Calu3 (cell line): ENCODE data around the gene KRTAP9-1. TPM values are rescaled to one million over a fixed set of nuclear protein-coding genes. Genes with fewer than 3 reads are reported as not detected.
"Not testable (repeated sequence)": the region's sequence is repeated elsewhere in the genome, so short reads cannot be mapped to it uniquely, and the experiment has no call there.

ENCODE experiments used
- BruUV-seq: library from RNA; stranded (reverse); fragments of 400-500 nt; replicated peaks from 2 replicates; lab custom pipeline; 2021; lab: Mats Ljungman, UMichigan
- CTCF ChIA-PET: fragments of 300-600 bp; sonication (Branson Sonifier 250); formaldehyde crosslinking; loops from one replicate; lab custom pipeline; 2022; ENCODE audit warnings: antibody characterized with exemption; lab: Charles Lee
- DNase-seq: peaks from one replicate; pipeline ENCODE4 v3.0.0; 2022
- H3K27ac Mint-ChIP-seq: one replicate; pipeline ENCODE4 v1.8.0; 2022; ENCODE audit warnings: mixed read lengths; ENCODE audit not compliant: unreplicated experiment
- H3K27me3 Mint-ChIP-seq: one replicate; pipeline ENCODE4 v1.8.0; 2022; ENCODE audit warnings: mixed read lengths; ENCODE audit not compliant: unreplicated experiment
- H3K36me3 Mint-ChIP-seq: one replicate; pipeline ENCODE4 v1.8.0; 2022; ENCODE audit warnings: mild to moderate bottlenecking, moderate library complexity, mixed read lengths; ENCODE audit not compliant: insufficient read depth, unreplicated experiment
- H3K4me1 Mint-ChIP-seq: one replicate; pipeline ENCODE4 v1.8.0; 2022; ENCODE audit warnings: mild to moderate bottlenecking, low read depth, mixed read lengths; ENCODE audit not compliant: unreplicated experiment
- H3K4me3 Mint-ChIP-seq: one replicate; pipeline ENCODE4 v1.8.0; 2022; ENCODE audit warnings: mild to moderate bottlenecking, low read depth, moderate library complexity, mixed read lengths; ENCODE audit not compliant: unreplicated experiment
- H3K9me3 Mint-ChIP-seq: one replicate; pipeline ENCODE4 v1.8.0; 2022; ENCODE audit warnings: low read depth, mixed read lengths; ENCODE audit not compliant: unreplicated experiment
- CTCF ChIP-seq: fragments of 200-600 bp; IDR thresholded peaks from one replicate; pipeline ENCODE4 v1.8.0; 2022; ENCODE audit warnings: antibody characterized with exemption; ENCODE audit not compliant: unreplicated experiment
- intact Hi-C: fragments of 100-400 bp; cut with micrococcal nuclease; formaldehyde crosslinking; loops from one replicate; pipeline ENCODE4 v1.10.0; 2022; ENCODE audit not compliant: unreplicated experiment
- total RNA-seq: library from RNA; stranded (reverse); gene quantifications from 2 replicates; pipeline ENCODE4 v1.2.3, GENCODE V29; 2022

The KRTAP9-1 gene
- total RNA-seq, 1 experiment from 2014 or later = not detected

GRCh38 chr17:41150026-41150425, 39.7 kb upstream of the KRTAP9-1 start:
- intact Hi-C loops = no loop called here
- no peak for DNase-seq
- CTCF ChIA-PET = no interaction called here
- Mint-ChIP-seq H3K9me3 (no peaks in the 10 kb centered on the region), H3K36me3 (no peaks in the 10 kb centered on the region), H3K4me1 (peaks cover 6% of the 10 kb centered on the region), H3K27me3 (no peaks in the 10 kb centered on the region), H3K4me3 (no peak overlapping the region), H3K27ac (no peak overlapping the region)
- no peak for TF ChIP-seq CTCF
- BruUV-seq = no TSS peak

DNA sequence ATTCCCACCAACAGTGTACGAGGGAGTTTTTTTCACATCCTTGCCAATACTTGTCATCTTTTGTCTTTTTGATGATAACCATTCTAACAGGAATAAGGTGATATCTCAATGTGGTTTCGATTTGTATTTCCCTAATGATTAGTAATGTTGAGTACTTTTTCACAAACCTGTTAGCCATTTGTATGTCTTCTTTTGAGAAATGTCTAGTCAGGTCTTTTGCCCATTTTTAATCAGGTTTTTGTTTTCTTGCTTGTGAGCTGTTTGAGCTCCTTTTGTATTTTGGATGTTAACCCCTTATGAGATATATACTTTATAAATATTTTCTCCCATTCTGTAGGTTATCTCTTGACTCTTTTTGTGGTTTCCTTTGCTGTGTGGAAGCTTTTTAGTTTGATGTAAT, 38.2 kb upstream of the KRTAP9-1 start:
- CTCF ChIA-PET = no interaction called here
- H3K4me3 Mint-ChIP-seq = no peak overlapping the region
- H3K9me3 Mint-ChIP-seq = no peaks in the 10 kb centered on the region
- H3K27me3 Mint-ChIP-seq = no peaks in the 10 kb centered on the region
- TF ChIP-seq CTCF = no peak
- intact Hi-C loops = no loop called here
- DNase-seq = no peak
- BruUV-seq = no TSS peak
- no peak overlapping the region for H3K27ac Mint-ChIP-seq
- H3K36me3 Mint-ChIP-seq = no peaks in the 10 kb centered on the region
- H3K4me1 Mint-ChIP-seq = peaks cover 6% of the 10 kb centered on the region

DNA sequence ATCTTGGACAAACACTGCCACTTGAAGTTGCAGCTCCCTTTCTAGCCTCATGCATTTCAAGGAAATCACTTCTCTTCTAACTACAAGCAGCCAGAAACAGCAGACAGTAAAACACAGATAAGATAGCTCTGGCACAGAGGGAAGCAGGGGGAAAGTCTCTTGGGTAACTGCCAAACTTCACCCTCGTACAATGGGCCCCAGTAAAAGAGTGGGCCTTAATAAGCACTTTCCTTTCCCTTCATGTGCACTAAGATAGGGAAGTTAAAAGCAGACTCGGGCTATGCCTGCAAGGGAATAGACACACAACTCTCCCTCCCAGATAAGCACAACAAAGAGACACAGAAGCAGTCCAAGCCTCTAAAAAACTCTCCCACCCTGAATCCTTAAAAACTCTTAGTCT, 35.8 kb upstream of the KRTAP9-1 start:
- intact Hi-C loops = no loop called here
- Mint-ChIP-seq H3K36me3 (no peaks in the 10 kb centered on the region), H3K27me3 (no peaks in the 10 kb centered on the region), H3K4me1 (peaks cover 3% of the 10 kb centered on the region), H3K9me3 (no peaks in the 10 kb centered on the region), H3K4me3 (no peak overlapping the region), H3K27ac (no peak overlapping the region)
- DNase-seq = no peak
- BruUV-seq = no TSS peak
- TF ChIP-seq CTCF = no peak
- CTCF ChIA-PET = no interaction called here

GRCh38 chr17:41160190-41160589, 29.5 kb upstream of the KRTAP9-1 start:
- BruUV-seq, intact Hi-C loops, H3K36me3 Mint-ChIP-seq, H3K27me3 Mint-ChIP-seq, H3K9me3 Mint-ChIP-seq, H3K4me3 Mint-ChIP-seq, H3K4me1 Mint-ChIP-seq, H3K27ac Mint-ChIP-seq, DNase-seq: not testable (repeated sequence)
- CTCF ChIA-PET = interaction anchor here (0.5 kb wide), 1 partner anchor 13 kb away, joined by 3 read pairs; no protein-coding TSS in a partner anchor

- no TSS peak for BruUV-seq
- no peak for DNase-seq
- H3K27me3 Mint-ChIP-seq = no peaks in the 10 kb centered on the region
- no peak within 1 kb of the TSS for H3K27ac Mint-ChIP-seq
- CTCF ChIA-PET = interaction anchor here (0.5 to 0.7 kb wide), 2 partner anchors 12 to 359 kb away, joined by 3 read pairs; no protein-coding TSS in a partner anchor
- H3K9me3 Mint-ChIP-seq = no peaks in the 10 kb centered on the region
- no peaks in the 10 kb centered on the region for H3K4me1 Mint-ChIP-seq
- no peaks in the 10 kb centered on the region for H3K36me3 Mint-ChIP-seq
- intact Hi-C loops = no loop called here
- TF ChIP-seq CTCF = no peak
- H3K4me3 Mint-ChIP-seq = no peak within 1 kb of the TSS
Observed at GRCh38 chr17:41160648-41161047, 29.0 kb upstream of the KRTAP9-1 start, which contains the start of gene KRTAP4-4. TSS of gene KRTAP4-4 (minus strand) at chr17:41160748. CDS start at chr17:41160691, 57 bp downstream.
